Measurements from ENCODE around the gene XDH.

DNA sequence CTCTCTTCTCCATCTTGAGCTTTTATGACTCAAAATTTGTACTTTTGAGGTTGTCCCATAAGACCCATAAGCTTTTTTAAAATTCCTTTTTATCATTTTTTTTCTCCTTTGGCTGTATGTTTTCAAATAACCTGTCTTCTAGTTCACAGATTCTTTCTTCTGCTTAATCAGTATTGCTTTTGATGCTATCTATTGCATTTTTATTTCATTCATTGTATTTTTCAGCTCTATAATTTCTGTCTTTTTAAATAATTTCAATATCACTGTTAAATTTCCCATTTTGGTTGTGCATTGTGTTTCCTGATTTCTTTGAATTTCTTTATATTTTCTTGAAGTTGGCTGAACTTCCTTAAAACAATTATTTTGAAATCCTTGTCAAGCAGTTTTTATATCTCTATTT is 4.8 kb upstream of the XDH start:
- TF ChIP-seq, protein P1, sequence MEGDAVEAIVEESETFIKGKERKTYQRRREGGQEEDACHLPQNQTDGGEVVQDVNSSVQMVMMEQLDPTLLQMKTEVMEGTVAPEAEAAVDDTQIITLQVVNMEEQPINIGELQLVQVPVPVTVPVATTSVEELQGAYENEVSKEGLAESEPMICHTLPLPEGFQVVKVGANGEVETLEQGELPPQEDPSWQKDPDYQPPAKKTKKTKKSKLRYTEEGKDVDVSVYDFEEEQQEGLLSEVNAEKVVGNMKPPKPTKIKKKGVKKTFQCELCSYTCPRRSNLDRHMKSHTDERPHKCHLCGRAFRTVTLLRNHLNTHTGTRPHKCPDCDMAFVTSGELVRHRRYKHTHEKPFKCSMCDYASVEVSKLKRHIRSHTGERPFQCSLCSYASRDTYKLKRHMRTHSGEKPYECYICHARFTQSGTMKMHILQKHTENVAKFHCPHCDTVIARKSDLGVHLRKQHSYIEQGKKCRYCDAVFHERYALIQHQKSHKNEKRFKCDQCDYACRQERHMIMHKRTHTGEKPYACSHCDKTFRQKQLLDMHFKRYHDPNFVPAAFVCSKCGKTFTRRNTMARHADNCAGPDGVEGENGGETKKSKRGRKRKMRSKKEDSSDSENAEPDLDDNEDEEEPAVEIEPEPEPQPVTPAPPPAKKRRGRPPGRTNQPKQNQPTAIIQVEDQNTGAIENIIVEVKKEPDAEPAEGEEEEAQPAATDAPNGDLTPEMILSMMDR (IDR thresholded peaks at IDR 0.05): no peak
- TF ChIP-seq POLR2AphosphoS5 (IDR thresholded peaks at IDR 0.05; ENCODE audit: insufficient read depth in 1 of 2, low read depth in 1 of 2): no peak
